Keratinocyte (primary cell): ENCODE measurements around the gene OR2T3. TPM values are rescaled to one million over a fixed set of nuclear protein-coding genes. Genes with fewer than 3 reads are reported as not detected.
"Not testable (repeated sequence)": the region's sequence is repeated elsewhere in the genome, so short reads cannot be mapped to it uniquely, and the experiment has no call there.

Experiments used
- DNase-seq: peaks from one replicate; pipeline ENCODE4 v3.0.0-alpha.2; 2011; ENCODE audit warnings: low read depth, missing footprints, low spot score
- FAIRE-seq: peaks from 2 replicates; lab custom pipeline; 2011; peaks lifted over from hg19 to GRCh38; lab: Jason Lieb, UNC
- H2AFZ ChIP-seq: 2 replicates; pipeline ENCODE4 v1.6.0; 2012; ENCODE audit warnings: low read length, control low read depth, inconsistent platforms; ENCODE audit not compliant: control insufficient read depth
- H3K27ac ChIP-seq: 2 replicates; pipeline ENCODE4 v1.5.1; 2011; ENCODE audit warnings: low read length; ENCODE audit not compliant: control insufficient read depth, insufficient read depth
- H3K27me3 ChIP-seq: 3 replicates; pipeline ENCODE4 v1.6.0; 2011; ENCODE audit warnings: low read length; ENCODE audit not compliant: control insufficient read depth, insufficient read depth; ENCODE audit errors: extremely low read depth
- H3K36me3 ChIP-seq, 2 experiments: 2 replicates in 1 of 2; 3 replicates in 1 of 2; pipeline ENCODE4 v1.5.1; 2011; ENCODE audit warnings: low read length in 2 of 2, mild to moderate bottlenecking in 1 of 2; ENCODE audit not compliant: control insufficient read depth in 2 of 2, insufficient read depth in 2 of 2; ENCODE audit errors: extremely low read depth in 1 of 2
- H3K4me1 ChIP-seq: 3 replicates; pipeline ENCODE4 v1.5.1; 2011; ENCODE audit warnings: low read length; ENCODE audit not compliant: control insufficient read depth, insufficient read depth; ENCODE audit errors: extremely low read depth
- H3K4me2 ChIP-seq: 3 replicates; pipeline ENCODE4 v1.6.0; 2011; ENCODE audit warnings: low read depth, low read length; ENCODE audit not compliant: control insufficient read depth, insufficient read depth; ENCODE audit errors: extremely low read depth
- H3K4me3 ChIP-seq, 3 experiments: fragments of 200-600 bp in 1 of 3; sonication (generic) in 1 of 3; 2 replicates in 2 of 3; 3 replicates in 1 of 3; pipeline ENCODE4 v1.5.1; 2011 to 2016; ENCODE audit warnings: low read length in 3 of 3, mild to moderate bottlenecking in 3 of 3, control low read depth in 2 of 3, inconsistent platforms in 1 of 3, low read depth in 1 of 3, mixed read lengths in 1 of 3, mixed run types in 1 of 3, moderate library complexity in 1 of 3; ENCODE audit not compliant: control insufficient read depth in 2 of 3, insufficient read depth in 2 of 3; ENCODE audit errors: extremely low read depth in 1 of 3
- H3K79me2 ChIP-seq: 2 replicates; pipeline ENCODE4 v1.6.0; 2012; ENCODE audit warnings: low read length; ENCODE audit not compliant: control insufficient read depth, insufficient read depth
- H3K9ac ChIP-seq: 3 replicates; pipeline ENCODE4 v1.6.0; 2011; ENCODE audit warnings: low read length; ENCODE audit not compliant: control insufficient read depth, insufficient read depth; ENCODE audit errors: extremely low read depth
- H3K9me1 ChIP-seq: 3 replicates; pipeline ENCODE4 v1.6.0; 2011; ENCODE audit warnings: low read length; ENCODE audit not compliant: control insufficient read depth, insufficient read depth; ENCODE audit errors: extremely low read depth
- H3K9me3 ChIP-seq: 2 replicates; pipeline ENCODE4 v1.5.1; 2012; ENCODE audit warnings: low read depth, low read length; ENCODE audit not compliant: control insufficient read depth
- H4K20me1 ChIP-seq: 3 replicates; pipeline ENCODE4 v1.6.0; 2011; ENCODE audit warnings: low read length; ENCODE audit not compliant: control insufficient read depth, insufficient read depth; ENCODE audit errors: extremely low read depth
- dilution Hi-C: fragments of 300-500 bp; cut with MboI; formaldehyde crosslinking; loops from one replicate; pipeline ENCODE4 v1.7.0; 2020; ENCODE audit warnings: low sequenced_read_pairs; ENCODE audit not compliant: extremely low pct_ligation_motif_present
- polyA plus RNA-seq, 5 experiments: library from polyadenylated mRNA; depleted of rRNA in 3 of 5; stranded (reverse) in 3 of 5; stranded (forward) in 1 of 5; unstranded in 1 of 5; fragments of >200 nt; gene quantifications; 1 replicate in 1 of 5; 2 replicates in 3 of 5; 3 replicates in 1 of 5; pipeline versions ENCODE4 v1.2.1 to v1.2.3, GENCODE V29; 2011 to 2012; ENCODE audit warnings: missing spikeins in 2 of 5, low read depth in 1 of 5, low replicate concordance in 1 of 5

Gene OR2T3
- polyA plus RNA-seq, 1 donor (not counting 4 experiments of a cell fraction or from before 2014, with no cell fraction given) = not detected

- H3K4me1 ChIP-seq, H3K4me3 ChIP-seq, H3K79me2 ChIP-seq, H4K20me1 ChIP-seq, FAIRE-seq, H3K9me1 ChIP-seq, H3K9ac ChIP-seq, H3K9me3 ChIP-seq, DNase-seq, H3K27me3 ChIP-seq, dilution Hi-C loops, H3K4me2 ChIP-seq, H2AFZ ChIP-seq, H3K36me3 ChIP-seq, H3K27ac ChIP-seq: not testable (repeated sequence)
Observed at GRCh38 chr1:248481686-248482579, 8.8 kb downstream of the OR2T3 start.

GRCh38 chr1:248488289-248488688, 15.1 kb downstream of the OR2T3 start, which contains the start of gene OR2T5:
TSS of gene OR2T5 (plus strand) at chr1:248488589. CDS start at chr1:248488589, 0 bp downstream.
- DNase-seq = not testable (repeated sequence)

DNA sequence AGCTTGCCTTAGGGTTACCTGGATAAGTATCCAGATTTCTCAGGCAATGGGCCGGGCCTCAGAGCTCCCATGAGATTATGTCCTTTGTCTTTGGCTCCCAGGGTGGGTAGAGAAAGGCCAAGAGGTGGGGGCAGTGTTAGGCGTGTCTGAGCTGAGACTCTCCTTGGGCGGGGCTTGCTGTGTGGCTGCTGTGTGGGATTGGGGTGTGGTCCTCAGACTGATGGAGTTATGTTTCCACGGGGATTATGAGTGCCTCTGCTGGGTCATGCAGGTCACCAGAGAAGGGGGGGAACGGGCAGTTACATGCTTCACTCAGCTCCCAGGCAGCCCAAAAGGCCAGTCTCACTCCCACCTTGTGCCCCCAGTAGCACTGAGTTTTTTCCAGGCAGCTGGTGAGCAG, 23.5 kb downstream of the OR2T3 start:
- H2AFZ ChIP-seq, dilution Hi-C loops, H3K27me3 ChIP-seq, H3K9me3 ChIP-seq, FAIRE-seq, H3K4me1 ChIP-seq, H3K79me2 ChIP-seq, H3K27ac ChIP-seq, H3K9ac ChIP-seq, H3K36me3 ChIP-seq, H3K9me1 ChIP-seq, H4K20me1 ChIP-seq, H3K4me3 ChIP-seq, H3K4me2 ChIP-seq, DNase-seq: not testable (repeated sequence)

More at GRCh38 chr1:248488289-248488688, 15.1 kb downstream of the OR2T3 start, which contains the start of gene OR2T5:
- FAIRE-seq, H3K4me1 ChIP-seq, H4K20me1 ChIP-seq, H3K79me2 ChIP-seq, dilution Hi-C loops, H3K27me3 ChIP-seq, H3K4me2 ChIP-seq, H2AFZ ChIP-seq, H3K4me3 ChIP-seq, H3K27ac ChIP-seq, H3K9me3 ChIP-seq, H3K36me3 ChIP-seq, H3K9me1 ChIP-seq, H3K9ac ChIP-seq: not testable (repeated sequence)

- H3K27me3 ChIP-seq, H3K4me1 ChIP-seq, H4K20me1 ChIP-seq, H3K4me2 ChIP-seq, H2AFZ ChIP-seq, H3K9me1 ChIP-seq, H3K9ac ChIP-seq, H3K79me2 ChIP-seq, H3K4me3 ChIP-seq, DNase-seq, H3K9me3 ChIP-seq, H3K36me3 ChIP-seq, FAIRE-seq, dilution Hi-C loops, H3K27ac ChIP-seq: not testable (repeated sequence)
Observed at GRCh38 chr1:248500305-248501035, 27.3 kb downstream of the OR2T3 start.
